GM21423 (cell line): ENCODE results near the gene SNX32.

Experiments
- ATAC-seq: cut with Tn5 transposase; IDR thresholded peaks from one replicate; pipeline ENCODE4 v1.9.1; 2021; ENCODE audit warnings: mild to moderate bottlenecking, moderate library complexity; ENCODE audit not compliant: unreplicated experiment

The SNX32 gene

GRCh38 chr11:65865550-65866172 lies 31.9 kb downstream of the SNX32 start:
- ATAC-seq, result no peak

- no peak for ATAC-seq
Measured at GRCh38 chr11:65866509-65867283, 32.9 kb downstream of the SNX32 start.

GRCh38 chr11:65867284-65868071 lies 33.7 kb downstream of the SNX32 start:
- no peak for ATAC-seq

DNA sequence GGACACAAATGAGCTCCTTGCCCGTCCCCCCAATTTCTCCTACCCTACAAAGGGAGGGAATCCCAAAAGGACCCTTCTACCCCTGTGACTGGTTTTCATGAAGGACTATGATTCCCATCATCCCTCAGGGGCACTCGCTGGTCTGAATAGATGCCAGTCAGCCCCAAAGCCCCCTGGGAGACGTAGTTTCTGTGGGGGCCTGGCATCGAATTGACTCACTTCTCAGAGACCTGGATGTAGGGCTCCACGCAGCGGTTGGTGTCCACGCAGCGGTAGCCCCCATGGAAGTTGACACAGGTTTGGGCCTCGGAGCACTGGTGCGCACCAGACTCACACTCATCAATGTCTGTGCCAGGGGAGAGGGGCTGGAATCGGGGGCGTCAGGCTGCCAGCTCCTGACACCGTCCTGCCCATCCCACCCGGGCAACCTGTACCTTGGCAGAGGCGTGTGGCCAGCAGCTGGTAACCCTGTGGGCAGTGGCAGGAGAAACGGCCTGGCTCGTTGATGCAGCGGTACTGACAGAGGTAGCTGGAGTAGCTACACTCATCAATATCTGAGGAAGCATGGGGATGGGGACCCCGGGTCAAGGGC lies 34.4 kb downstream of the SNX32 start:
- no peak for ATAC-seq

- ATAC-seq, result no peak
Measured at GRCh38 chr11:65868907-65869306, 35.1 kb downstream of the SNX32 start.

DNA sequence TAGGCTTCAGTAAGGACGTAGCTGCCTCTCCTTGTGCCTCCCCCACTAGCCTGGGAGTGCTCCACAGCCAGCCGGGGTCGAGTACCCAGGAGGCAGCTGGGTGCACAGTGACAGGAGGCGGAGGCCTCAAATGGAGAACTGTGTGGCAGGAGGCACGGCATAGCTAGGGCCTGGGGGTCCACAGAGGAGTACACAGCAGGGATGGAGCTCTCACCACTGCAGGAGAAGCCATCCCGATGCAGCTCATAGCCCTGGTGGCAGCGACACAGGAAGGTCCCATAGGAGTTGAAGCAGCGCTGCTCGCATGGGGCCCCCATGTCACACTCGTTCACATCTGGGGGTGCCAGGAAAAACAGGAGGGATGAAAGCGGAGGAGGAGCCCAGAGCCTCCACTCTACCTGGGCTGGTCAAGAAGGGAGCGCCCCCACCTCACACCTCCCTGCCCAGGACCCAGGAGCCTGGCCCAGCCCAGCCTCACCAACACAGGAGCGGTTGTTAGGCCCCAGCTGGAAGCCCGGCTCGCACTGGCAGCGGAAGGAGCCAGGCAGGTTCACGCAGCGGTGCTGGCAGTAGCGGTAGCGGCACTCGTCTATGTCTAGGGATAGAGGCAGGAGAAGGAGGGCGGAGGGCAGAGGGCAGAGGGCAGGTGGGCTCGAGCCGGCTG lies 36.0 kb downstream of the SNX32 start:
- ATAC-seq, result no peak

DNA sequence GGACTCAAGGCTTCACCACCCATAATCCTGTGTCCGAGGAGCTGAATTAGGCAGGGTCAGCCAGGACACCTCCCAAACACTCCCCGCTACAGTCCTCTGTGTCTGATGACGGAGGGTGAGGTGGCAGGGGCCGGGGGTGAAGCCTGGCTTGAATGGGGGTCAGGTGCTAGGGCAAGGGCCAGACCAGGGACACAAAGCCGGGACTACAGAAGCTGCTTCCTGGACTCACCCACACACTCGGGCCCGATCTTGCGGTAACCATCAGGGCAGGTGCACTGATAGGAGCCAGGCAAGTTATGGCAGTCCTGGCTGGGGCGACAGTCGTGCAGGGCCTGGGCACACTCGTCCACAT lies 36.5 kb downstream of the SNX32 start:
- ATAC-seq, result no peak

GRCh38 chr11:65870706-65871681 lies 37.2 kb downstream of the SNX32 start:
- no peak for ATAC-seq

DNA sequence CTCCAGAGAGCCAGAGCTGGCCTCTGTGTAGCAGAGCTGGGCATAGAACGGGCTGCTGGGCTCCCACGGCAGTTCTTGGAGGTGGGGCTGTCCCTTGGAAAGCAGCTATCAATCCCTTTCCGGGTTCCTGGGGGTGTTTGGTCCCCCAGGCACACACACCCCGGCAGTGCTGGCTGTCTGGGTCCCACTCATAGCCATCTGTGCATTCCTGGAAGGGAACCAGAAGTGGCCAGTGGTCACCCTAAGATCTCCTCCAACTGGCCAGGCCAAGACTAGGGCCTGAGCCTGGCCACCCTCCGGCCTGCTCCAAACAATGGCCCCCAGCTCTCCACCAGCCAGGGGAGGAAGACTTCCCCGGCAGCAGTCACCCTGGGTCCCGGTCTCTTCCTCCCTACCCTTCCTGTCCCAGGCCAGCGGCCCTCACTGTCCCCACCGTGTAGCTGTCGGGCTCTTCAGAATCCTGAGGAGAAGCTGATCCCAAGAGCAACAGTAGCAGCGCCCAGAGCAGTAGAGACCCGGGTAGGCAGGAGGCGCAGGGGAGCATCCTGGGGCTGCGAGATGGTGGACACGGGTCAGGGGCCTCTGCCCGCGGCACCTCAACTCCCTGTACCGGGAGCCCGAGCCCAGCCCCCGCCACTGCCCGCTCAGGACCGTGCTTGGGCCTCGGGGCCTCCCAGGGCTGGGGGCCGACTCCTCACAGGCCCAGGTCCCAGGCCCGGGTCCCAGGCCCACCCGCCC lies 38.2 kb downstream of the SNX32 start:
- ATAC-seq, result no peak

DNA sequence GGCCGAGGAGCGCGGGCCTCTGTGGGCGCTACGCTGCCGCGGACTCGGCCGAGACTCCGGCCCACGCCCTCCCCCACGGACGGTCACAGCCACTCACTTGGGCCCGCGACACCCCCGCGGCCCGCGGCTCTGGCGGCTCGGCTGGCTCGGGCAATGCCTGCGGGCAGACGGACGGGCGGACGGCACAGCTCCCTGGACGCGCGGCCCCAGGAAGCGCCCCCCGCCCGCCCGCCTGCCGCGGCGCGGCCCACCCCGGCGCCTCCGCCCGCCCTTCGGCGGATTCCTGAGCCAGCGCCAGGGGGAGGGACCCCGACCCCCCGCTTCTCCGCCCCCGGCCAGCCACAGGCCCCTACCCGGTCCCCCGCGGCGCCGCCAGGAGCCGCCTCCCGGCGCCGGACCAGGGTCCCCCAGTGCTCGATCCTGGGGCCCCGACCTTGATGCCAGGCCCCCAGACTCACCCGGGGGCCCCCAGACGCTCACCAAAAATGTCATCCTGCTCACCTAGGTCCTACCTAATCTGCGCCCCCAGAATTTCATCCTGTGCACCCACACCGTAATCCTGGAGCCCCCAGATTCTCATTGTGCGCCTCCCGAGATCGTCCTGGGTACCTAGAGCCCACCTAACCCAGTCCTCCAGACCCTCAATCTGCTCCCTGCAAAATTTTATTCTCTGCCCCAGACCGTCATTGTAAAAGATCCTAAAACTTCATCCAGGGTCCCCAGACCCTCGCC lies 39.0 kb downstream of the SNX32 start, which contains the start of gene EFEMP2:
Gene EFEMP2 (minus strand): TSS at position 215 of the 732 bp plus-strand sequence. CDS start 446 bp downstream, outside the sequence.
- ATAC-seq, result no peak

GRCh38 chr11:65873318-65874156 lies 39.8 kb downstream of the SNX32 start:
- ATAC-seq, result peak; percentile 79

- ATAC-seq, result no peak
Measured at GRCh38 chr11:65879617-65880016, 45.9 kb downstream of the SNX32 start, which contains the start of gene CTSW. Gene CTSW (plus strand): TSS chr11:65879837. CDS start chr11:65879855, 18 bp downstream.

GRCh38 chr11:65880027-65880426 lies 46.3 kb downstream of the SNX32 start:
- ATAC-seq, result no peak

DNA sequence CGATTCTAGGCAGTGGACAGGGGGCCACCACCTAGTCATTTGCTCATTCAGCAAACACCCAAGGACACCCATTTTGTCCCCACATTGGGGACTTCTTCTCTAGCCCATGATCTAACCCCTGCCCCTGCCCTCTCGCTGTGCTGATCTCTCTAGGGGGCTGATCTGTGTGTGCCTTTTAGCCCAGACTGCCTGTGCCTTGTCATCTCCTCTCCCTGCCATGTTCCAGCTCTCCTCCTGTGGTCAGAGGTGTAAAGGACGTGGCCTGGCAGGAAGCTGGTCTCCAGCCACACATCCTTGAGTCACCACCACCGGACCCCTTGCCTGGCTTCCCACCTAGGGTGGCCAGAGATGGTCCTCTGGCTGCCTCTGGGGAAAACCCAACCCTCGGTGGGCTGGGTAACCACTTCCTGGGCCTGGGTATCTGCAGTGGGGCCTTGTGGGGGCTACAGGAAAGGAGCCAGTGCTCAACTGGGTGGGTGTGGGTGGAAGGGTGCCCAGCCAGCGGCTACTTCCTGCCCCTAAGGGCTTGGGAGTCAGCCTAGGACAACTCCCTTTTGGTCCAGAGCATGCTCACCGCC lies 47.2 kb downstream of the SNX32 start:
- ATAC-seq, result no peak

- no peak for ATAC-seq
Measured at GRCh38 chr11:65882120-65883057, 48.6 kb downstream of the SNX32 start.
